IPS DF 6.9 (cell line): Measurements from ENCODE around the gene TENM3.
"Not testable (repeated sequence)": the region's sequence is repeated elsewhere in the genome, so short reads cannot be mapped to it uniquely, and the experiment has no call there.

Source experiments
- DNase-seq: peaks from one replicate; pipeline ENCODE4 v3.0.0-alpha.2; 2013; ENCODE audit warnings: low read depth, low spot score
- H3K27ac ChIP-seq: one replicate; pipeline ENCODE4 v1.5.1; 2013; ENCODE audit warnings: low read length, control low read depth
- H3K27me3 ChIP-seq: 2 replicates; pipeline ENCODE4 v1.6.1; 2013; ENCODE audit warnings: mild to moderate bottlenecking, low read length; ENCODE audit not compliant: control insufficient read depth, insufficient read depth
- H3K36me3 ChIP-seq: 2 replicates; pipeline ENCODE4 v1.6.1; 2013; ENCODE audit warnings: low read length; ENCODE audit not compliant: control insufficient read depth, insufficient read depth
- H3K4me1 ChIP-seq: 2 replicates; pipeline ENCODE4 v1.6.1; 2013; ENCODE audit warnings: low read length; ENCODE audit not compliant: control insufficient read depth, insufficient read depth
- H3K4me3 ChIP-seq: 2 replicates; pipeline ENCODE4 v1.5.1; 2013; ENCODE audit warnings: mild to moderate bottlenecking, low read length
- H3K9me3 ChIP-seq: 2 replicates; pipeline ENCODE4 v1.6.1; 2013; ENCODE audit warnings: low read length, inconsistent platforms; ENCODE audit not compliant: control insufficient read depth, insufficient read depth
- WGBS: extraction: QIAGEN DNeasy Blood & Tissue Kit; methylation state at CpG from one replicate; pipeline ENCODE4 v1.1.7; 2013; ENCODE audit warnings: mixed read lengths, missing lambda C conversion rate; ENCODE audit not compliant: insufficient read length, insufficient coverage; 5-methylcytosine and 5-hydroxymethylcytosine counted together

Gene TENM3

GRCh38 chr4:182225257-182225852 is 17.8 kb upstream of the TENM3 start:
- no peaks in the 10 kb centered on the region for H3K27me3 ChIP-seq
- no peaks in the 10 kb centered on the region for H3K9me3 ChIP-seq
- H3K4me1 ChIP-seq = no peaks in the 10 kb centered on the region
- no CpG with 5 or more reads among the region's 9 CpGs for WGBS
- DNase-seq = no peak
- H3K36me3 ChIP-seq = no peaks in the 10 kb centered on the region
- H3K4me3 ChIP-seq = no peak overlapping the region
- H3K27ac ChIP-seq = no peak overlapping the region

GRCh38 chr4:182227611-182228010 is 15.6 kb upstream of the TENM3 start:
- no peaks in the 10 kb centered on the region for H3K27me3 ChIP-seq
- no peak for DNase-seq
- H3K27ac ChIP-seq = no peak overlapping the region
- no CpG with 5 or more reads among the region's 6 CpGs for WGBS
- no peaks in the 10 kb centered on the region for H3K4me1 ChIP-seq
- no peaks in the 10 kb centered on the region for H3K36me3 ChIP-seq
- no peak overlapping the region for H3K4me3 ChIP-seq
- H3K9me3 ChIP-seq = no peaks in the 10 kb centered on the region

- no peak for DNase-seq
- no CpG with 5 or more reads among the region's 7 CpGs for WGBS
- Histone ChIP-seq H3K27me3 (no peaks in the 10 kb centered on the region), H3K4me1 (no peaks in the 10 kb centered on the region), H3K4me3 (no peak overlapping the region), H3K9me3 (no peaks in the 10 kb centered on the region), H3K36me3 (no peaks in the 10 kb centered on the region), H3K27ac (no peak overlapping the region)
These were observed 14.1 kb upstream of the TENM3 start for GRCh38 chr4:182228991-182229577.

- Histone ChIP-seq H3K4me3 (no peak overlapping the region), H3K27me3 (no peaks in the 10 kb centered on the region), H3K27ac (no peak overlapping the region), H3K4me1 (no peaks in the 10 kb centered on the region), H3K36me3 (no peaks in the 10 kb centered on the region), H3K9me3 (no peaks in the 10 kb centered on the region)
- no peak for DNase-seq
- WGBS = no CpG with 5 or more reads among the region's 11 CpGs
These were observed 12.9 kb upstream of the TENM3 start for GRCh38 chr4:182230256-182230655.

GRCh38 chr4:182231080-182231479 is 12.1 kb upstream of the TENM3 start:
- no peak for DNase-seq
- H3K27ac ChIP-seq = no peak overlapping the region
- no peaks in the 10 kb centered on the region for H3K9me3 ChIP-seq
- H3K4me1 ChIP-seq = no peaks in the 10 kb centered on the region
- no CpG with 5 or more reads among the region's 4 CpGs for WGBS
- H3K27me3 ChIP-seq = no peaks in the 10 kb centered on the region
- no peak overlapping the region for H3K4me3 ChIP-seq
- no peaks in the 10 kb centered on the region for H3K36me3 ChIP-seq

- Histone ChIP-seq H3K9me3 (no peaks in the 10 kb centered on the region), H3K36me3 (no peaks in the 10 kb centered on the region), H3K4me3 (no peak overlapping the region), H3K27ac (no peak overlapping the region), H3K4me1 (no peaks in the 10 kb centered on the region), H3K27me3 (no peaks in the 10 kb centered on the region)
- no peak for DNase-seq
- WGBS = no CpG with 5 or more reads among the region's 5 CpGs
These were observed 11.7 kb upstream of the TENM3 start for GRCh38 chr4:182231496-182231895.

GRCh38 chr4:182233310-182234090 is 9.7 kb upstream of the TENM3 start:
- Histone ChIP-seq H3K36me3 (no peaks in the 10 kb centered on the region), H3K4me3 (no peak overlapping the region), H3K9me3 (no peaks in the 10 kb centered on the region), H3K4me1 (peaks cover 3% of the 10 kb centered on the region; the same call in 1 of the 2 replicates), H3K27ac (no peak overlapping the region), H3K27me3 (no peaks in the 10 kb centered on the region)
- DNase-seq = no peak
- WGBS = no CpG with 5 or more reads among the region's 12 CpGs

GRCh38 chr4:182235021-182235795 is 8.0 kb upstream of the TENM3 start:
- no peaks in the 10 kb centered on the region for H3K27me3 ChIP-seq
- DNase-seq = no peak

GRCh38 chr4:182236186-182236585 is 7.0 kb upstream of the TENM3 start:
- Histone ChIP-seq H3K4me3 (no peak overlapping the region), H3K4me1 (peaks cover 5% of the 10 kb centered on the region; the same call in 1 of the 2 replicates), H3K9me3 (no peaks in the 10 kb centered on the region), H3K27ac (no peak overlapping the region), H3K27me3 (no peaks in the 10 kb centered on the region), H3K36me3 (no peaks in the 10 kb centered on the region)
- DNase-seq = no peak
- 100% methylated on average over 1 of the region's 2 CpGs for WGBS

More at GRCh38 chr4:182235021-182235795, 8.0 kb upstream of the TENM3 start:
- no CpG with 5 or more reads among the region's 11 CpGs for WGBS
- H3K4me1 ChIP-seq = peaks cover 5% of the 10 kb centered on the region; the same call in 1 of the 2 replicates
- H3K36me3 ChIP-seq = no peaks in the 10 kb centered on the region
- no peak overlapping the region for H3K27ac ChIP-seq
- no peaks in the 10 kb centered on the region for H3K9me3 ChIP-seq
- no peak overlapping the region for H3K4me3 ChIP-seq

GRCh38 chr4:182237010-182237409 is 6.2 kb upstream of the TENM3 start:
- not testable (repeated sequence) for H3K9me3 ChIP-seq, H3K4me3 ChIP-seq
- WGBS = no CpG with 5 or more reads among the region's 6 CpGs

More at GRCh38 chr4:182237010-182237409, 6.2 kb upstream of the TENM3 start:
- not testable (repeated sequence) for H3K36me3 ChIP-seq, H3K27ac ChIP-seq, H3K4me1 ChIP-seq, H3K27me3 ChIP-seq, DNase-seq
